ENCODE data around the gene NME5.
A peak's percentile ranks its signal among the peaks of the same experiment; 100 is the strongest.
"Not testable (repeated sequence)": the region's sequence is repeated elsewhere in the genome, so short reads cannot be mapped to it uniquely, and the experiment has no call there.

The NME5 gene

GRCh38 chr5:138138949-138139780 lies at the start of gene NME5:
NME5 (minus strand) TSS chr5:138139428; CDS start chr5:138138780, 648 bp downstream.
- no peak for DNase-seq

GRCh38 chr5:138188626-138189025 lies 49.4 kb upstream of the NME5 start:
- no peak for DNase-seq

- peak; percentile 88 to 91 for DNase-seq
These were observed 46.8 kb upstream of the NME5 start for GRCh38 chr5:138186002-138186447.

GRCh38 chr5:138182808-138183207 lies 43.6 kb upstream of the NME5 start:
- no peak for DNase-seq

GRCh38 chr5:138180841-138181240 lies 41.6 kb upstream of the NME5 start:
- DNase-seq, result no peak

GRCh38 chr5:138180183-138180782 lies 41.1 kb upstream of the NME5 start:
- peak; percentile 90 to 92 for DNase-seq

- DNase-seq, result peak; percentile 26 to 33
These were observed 40.1 kb upstream of the NME5 start for GRCh38 chr5:138179277-138179857.

- DNase-seq, result peak; percentile 99 to 100
These were observed 39.5 kb upstream of the NME5 start, which contains the start of the genes BRD8 and KIF20A for GRCh38 chr5:138178516-138179276. BRD8 (minus strand) TSS chr5:138178630; CDS start chr5:138178614, 16 bp downstream. KIF20A (plus strand) TSS chr5:138179112; CDS start chr5:138179681, 569 bp downstream.

- DNase-seq, result peak; percentile 60 to 75
These were observed 38.8 kb upstream of the NME5 start for GRCh38 chr5:138177941-138178515.

GRCh38 chr5:138170299-138170698 lies 31.1 kb upstream of the NME5 start:
- DNase-seq, result no peak

- no peak for DNase-seq
These were observed 29.9 kb upstream of the NME5 start for GRCh38 chr5:138169124-138169523.

- no peak for DNase-seq
These were observed 24.5 kb upstream of the NME5 start for GRCh38 chr5:138163721-138164120.

- DNase-seq, result no peak
These were observed 21.5 kb upstream of the NME5 start for GRCh38 chr5:138160706-138161105.

GRCh38 chr5:138159666-138160065 lies 20.4 kb upstream of the NME5 start:
- DNase-seq, result no peak

GRCh38 chr5:138157626-138158025 lies 18.4 kb upstream of the NME5 start:
- no peak for DNase-seq

- DNase-seq, result not testable (repeated sequence)
These were observed 16.7 kb upstream of the NME5 start for GRCh38 chr5:138155977-138156376.

- DNase-seq, result peak in 1 of 2 experiments; percentile 19
These were observed 10.3 kb upstream of the NME5 start for GRCh38 chr5:138149530-138149929.

GRCh38 chr5:138148811-138149210 lies 9.6 kb upstream of the NME5 start:
- DNase-seq, result peak; percentile 32 to 55

GRCh38 chr5:138143578-138143977 lies 4.3 kb upstream of the NME5 start:
- DNase-seq, result not testable (repeated sequence)

GRCh38 chr5:138141734-138142133 lies 2.5 kb upstream of the NME5 start:
- DNase-seq, result no peak

GRCh38 chr5:138140268-138140667 lies 1.0 kb upstream of the NME5 start:
- no peak for DNase-seq

GRCh38 chr5:138139781-138140090 lies 508 bp upstream of the NME5 start:
- DNase-seq, result peak; percentile 28 to 44

- no peak for DNase-seq
These were observed 6.7 kb downstream of the NME5 start for GRCh38 chr5:138132543-138132942.

Data from Kasumi-1 (cell line).